22Rv1 (cell line): ENCODE measurements around the gene FOXS1.

Source experiments
- CTCF ChIP-seq: fragments of 450-650 bp; IDR thresholded peaks from 2 replicates; pipeline ENCODE4 v1.5.1; 2017; ENCODE audit warnings: mild to moderate bottlenecking
- ZFX ChIP-seq: fragments of 450-650 bp; IDR thresholded peaks from 2 replicates; pipeline ENCODE4 v1.6.1; 2017; ENCODE audit warnings: antibody characterized with exemption, borderline replicate concordance

- no peak for TF ChIP-seq CTCF
- TF ChIP-seq ZFX = no peak
Measured at GRCh38 chr20:31863296-31864085, 18.1 kb upstream of the FOXS1 start.
